H9 (cell line): ENCODE results near the gene ZFP92. TPM values are rescaled to one million over a fixed set of nuclear protein-coding genes. Genes with fewer than 3 reads are reported as not detected.

Experiments
- DNase-seq: peaks from one replicate; pipeline ENCODE4 v3.0.0-alpha.2; 2017
- H2AFZ ChIP-seq: one replicate; pipeline ENCODE4 v1.6.1; 2013; ENCODE audit warnings: mild to moderate bottlenecking, low read length, control low read depth, moderate library complexity
- H2AK5ac ChIP-seq: 2 replicates; pipeline ENCODE4 v1.6.1; 2013; ENCODE audit warnings: low read length, control low read depth, mixed read lengths; ENCODE audit not compliant: insufficient read length
- H2BK120ac ChIP-seq: one replicate; pipeline ENCODE4 v1.6.1; 2013; ENCODE audit warnings: low read depth, mild to moderate bottlenecking, low read length, control low read depth, inconsistent platforms; ENCODE audit not compliant: poor library complexity, severe bottlenecking
- H2BK12ac ChIP-seq: 2 replicates; pipeline ENCODE4 v1.6.1; 2013; ENCODE audit warnings: low read length, control low read depth, mixed read lengths, low read depth; ENCODE audit not compliant: insufficient read length
- H2BK15ac ChIP-seq: 2 replicates; pipeline ENCODE4 v1.6.1; 2013; ENCODE audit warnings: low read depth, low read length, control low read depth
- H2BK20ac ChIP-seq: one replicate; pipeline ENCODE4 v1.6.1; 2013; ENCODE audit warnings: low read depth, mild to moderate bottlenecking, low read length, control low read depth, inconsistent platforms; ENCODE audit not compliant: poor library complexity, severe bottlenecking
- H2BK5ac ChIP-seq: 2 replicates; pipeline ENCODE4 v1.6.1; 2013; ENCODE audit warnings: low read length, control low read depth, mixed read lengths; ENCODE audit not compliant: insufficient read length
- H3K14ac ChIP-seq: 2 replicates; pipeline ENCODE4 v1.6.1; 2013; ENCODE audit warnings: low read length, control low read depth; ENCODE audit not compliant: insufficient read depth
- H3K18ac ChIP-seq: 2 replicates; pipeline ENCODE4 v1.6.1; 2013; ENCODE audit warnings: low read depth, mild to moderate bottlenecking, mixed read lengths, low read length, control low read depth; ENCODE audit not compliant: insufficient read length
- H3K23ac ChIP-seq: 2 replicates; pipeline ENCODE4 v1.6.1; 2013; ENCODE audit warnings: low read length, control low read depth, mixed read lengths, low read depth; ENCODE audit not compliant: insufficient read length
- H3K23me2 ChIP-seq: 2 replicates; pipeline ENCODE4 v1.6.1; 2013; ENCODE audit warnings: low read depth, mild to moderate bottlenecking, mixed read lengths, low read length, control low read depth; ENCODE audit not compliant: insufficient read length, poor library complexity, severe bottlenecking
- H3K27ac ChIP-seq: 2 replicates; pipeline ENCODE4 v1.5.1; 2013; ENCODE audit warnings: low read length, control low read depth, mixed read lengths, low read depth; ENCODE audit not compliant: insufficient read length
- H3K27me3 ChIP-seq: 2 replicates; pipeline ENCODE4 v1.6.1; 2013; ENCODE audit warnings: low read length, control low read depth, inconsistent platforms; ENCODE audit not compliant: insufficient read depth
- H3K4ac ChIP-seq: 2 replicates; pipeline ENCODE4 v1.6.1; 2013; ENCODE audit warnings: low read depth, mild to moderate bottlenecking, control low read depth, inconsistent platforms, low read length, moderate library complexity
- H3K4me1 ChIP-seq: 2 replicates; pipeline ENCODE4 v1.6.1; 2013; ENCODE audit warnings: low read length, control low read depth, inconsistent platforms; ENCODE audit not compliant: insufficient read depth
- H3K4me2 ChIP-seq: 2 replicates; pipeline ENCODE4 v1.6.1; 2013; ENCODE audit warnings: low read length, control low read depth, mixed read lengths; ENCODE audit not compliant: insufficient read length, insufficient read depth
- H3K56ac ChIP-seq: 2 replicates; pipeline ENCODE4 v1.6.1; 2013; ENCODE audit warnings: low read depth, mild to moderate bottlenecking, mixed read lengths, low read length, control low read depth; ENCODE audit not compliant: insufficient read length
- H3K79me1 ChIP-seq: 2 replicates; pipeline ENCODE4 v1.6.1; 2013; ENCODE audit warnings: low read depth, mild to moderate bottlenecking, moderate library complexity, low read length, control low read depth, inconsistent platforms; ENCODE audit not compliant: insufficient read depth, poor library complexity, severe bottlenecking
- H3K79me2 ChIP-seq: 2 replicates; pipeline ENCODE4 v1.6.1; 2013; ENCODE audit warnings: low read length, control low read depth, inconsistent platforms; ENCODE audit not compliant: insufficient read depth
- H3K9ac ChIP-seq: 2 replicates; pipeline ENCODE4 v1.6.1; 2013; ENCODE audit warnings: low read length, control low read depth, mixed read lengths; ENCODE audit not compliant: insufficient read length; ENCODE audit errors: extremely low read depth
- H3K9me3 ChIP-seq: one replicate; pipeline ENCODE4 v1.6.1; 2013; ENCODE audit warnings: low read depth, low read length, inconsistent platforms; ENCODE audit not compliant: control insufficient read depth
- H3T11ph ChIP-seq: one replicate; pipeline ENCODE4 v1.6.1; 2013; ENCODE audit warnings: mild to moderate bottlenecking, low read length, control low read depth, inconsistent platforms
- H4K20me1 ChIP-seq: one replicate; pipeline ENCODE4 v1.6.1; 2013; ENCODE audit not compliant: control insufficient read depth, insufficient read length, insufficient read depth
- H4K5ac ChIP-seq: 2 replicates; pipeline ENCODE4 v1.6.1; 2013; ENCODE audit warnings: low read depth, mild to moderate bottlenecking, mixed read lengths, low read length, control low read depth; ENCODE audit not compliant: insufficient read length
- H4K8ac ChIP-seq: replicated peaks from 2 replicates; pipeline ENCODE4 v1.6.1; 2013; ENCODE audit warnings: low read length, control low read depth, mixed read lengths, low read depth; ENCODE audit not compliant: insufficient read length
- H4K91ac ChIP-seq: 2 replicates; pipeline ENCODE4 v1.6.1; 2013; ENCODE audit warnings: low read depth, mild to moderate bottlenecking, moderate library complexity, mixed read lengths, low read length, control low read depth; ENCODE audit not compliant: insufficient read length
- H3K27ac Mint-ChIP-seq, 3 experiments: 2 replicates in 2 of 3; 3 replicates in 1 of 3; pipeline ENCODE4 v1.8.0; 2020 to 2021; ENCODE audit warnings: mixed read lengths in 3 of 3, mild to moderate bottlenecking in 1 of 3, moderate library complexity in 1 of 3
- H3K27me3 Mint-ChIP-seq: 2 replicates; pipeline ENCODE4 v1.8.0; 2021; ENCODE audit warnings: low read depth, mild to moderate bottlenecking, moderate library complexity, mixed read lengths
- H3K36me3 Mint-ChIP-seq, 3 experiments: 2 replicates in 2 of 3; 3 replicates in 1 of 3; pipeline ENCODE4 v1.8.0; 2020 to 2021; ENCODE audit warnings: low read depth in 3 of 3, mixed read lengths in 3 of 3; ENCODE audit not compliant: insufficient read depth in 1 of 3
- H3K4me1 Mint-ChIP-seq, 2 experiments: 2 replicates each; pipeline ENCODE4 v1.8.0; 2020; ENCODE audit warnings: mixed read lengths in 2 of 2
- H3K4me3 Mint-ChIP-seq, 2 experiments: 2 replicates in 1 of 2; 3 replicates in 1 of 2; pipeline ENCODE4 v1.8.0; 2020 to 2021; ENCODE audit warnings: mild to moderate bottlenecking in 2 of 2, mixed read lengths in 2 of 2, moderate library complexity in 1 of 2
- H3K9me3 Mint-ChIP-seq, 2 experiments: 2 replicates in 1 of 2; 3 replicates in 1 of 2; pipeline ENCODE4 v1.8.0; 2020; ENCODE audit warnings: mild to moderate bottlenecking in 2 of 2, mixed read lengths in 2 of 2, moderate library complexity in 1 of 2
- WGBS: extraction: QIAGEN DNeasy Blood & Tissue Kit; methylation state at CpG from one replicate; pipeline ENCODE4 v1.1.7; 2013; ENCODE audit warnings: missing lambda C conversion rate, low lambda C conversion rate, mixed read lengths; ENCODE audit not compliant: insufficient read length; ENCODE audit errors: extremely low coverage; 5-methylcytosine and 5-hydroxymethylcytosine counted together
- total RNA-seq: library from RNA; stranded (reverse); gene quantifications from 2 replicates; pipeline ENCODE4 v1.2.1, GENCODE V29; 2021
- TF ChIP-seq, protein P1 (sequence below): fragments of 200-600 bp; sonication (generic); conservative IDR thresholded peaks from 3 replicates; pipeline ENCODE4 v1.8.0; 2021; ENCODE audit warnings: antibody characterized with exemption, mild to moderate bottlenecking

Gene ZFP92
- total RNA-seq, 1 experiment from 2014 or later = 0.68 TPM

DNA sequence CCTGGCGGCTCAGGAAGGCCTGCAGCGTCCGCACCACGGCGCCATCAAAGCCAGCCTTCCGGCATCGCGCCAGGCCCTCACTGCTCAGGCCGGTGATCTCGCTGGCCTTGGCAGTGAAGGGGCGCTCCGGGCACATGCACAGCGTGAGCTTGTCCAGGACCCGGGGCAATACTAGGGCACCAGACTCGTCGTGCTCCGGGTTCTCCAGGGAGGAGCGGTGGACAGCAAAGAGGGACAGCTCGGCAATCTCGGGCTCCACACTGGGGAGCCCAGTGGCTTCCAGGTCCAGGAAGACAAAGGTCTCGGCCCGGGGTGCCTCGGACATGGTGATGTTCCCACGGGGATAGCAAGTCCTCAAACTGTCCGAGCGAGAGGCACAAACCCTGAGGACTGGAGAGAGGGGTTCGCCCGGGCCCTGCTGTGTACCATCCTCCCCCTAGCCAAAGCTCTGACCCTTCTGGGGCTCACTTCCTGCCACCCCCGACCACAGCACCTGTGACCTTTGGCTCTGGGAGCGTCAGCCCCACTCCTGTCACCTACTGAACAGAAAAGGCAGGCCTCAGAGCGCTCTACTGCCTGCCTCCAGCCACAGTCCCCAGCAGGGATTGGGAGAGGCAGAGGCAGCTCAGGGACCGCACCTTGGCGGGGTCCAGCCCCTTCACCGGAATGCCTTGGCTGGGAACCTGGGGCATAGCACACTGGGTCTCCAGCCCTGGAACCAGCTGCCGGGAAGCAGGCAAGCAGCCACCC lies 34.0 kb downstream of the ZFP92 start:
- Histone ChIP-seq H3K9ac (no peak overlapping the region), H3K79me1 (no peaks in the 10 kb centered on the region), H3T11ph (no peak overlapping the region), H3K18ac (no peak overlapping the region), H3K79me2 (no peaks in the 10 kb centered on the region), H3K23me2 (no peaks in the 10 kb centered on the region), H2BK20ac (no peak overlapping the region), H4K91ac (no peak overlapping the region), H2AFZ (no peak overlapping the region), H3K56ac (no peak overlapping the region), H4K5ac (no peak overlapping the region), H2BK120ac (no peak overlapping the region), H2BK15ac (no peak overlapping the region), H3K4me1 (no peaks in the 10 kb centered on the region), H3K14ac (no peak overlapping the region), H4K8ac (no peak overlapping the region), H3K27me3 (no peaks in the 10 kb centered on the region), H3K4me2 (no peak overlapping the region), H4K20me1 (no peaks in the 10 kb centered on the region), H2BK12ac (no peak overlapping the region), H2AK5ac (no peak overlapping the region), H3K9me3 (peaks cover 10% of the 10 kb centered on the region), H3K27ac (no peak overlapping the region), H2BK5ac (no peak overlapping the region), H3K4ac (no peak overlapping the region), H3K23ac (no peak overlapping the region)
- no peak overlapping the region for H3K4me3 Mint-ChIP-seq
- no CpG with 5 or more reads among the region's 35 CpGs for WGBS
- H3K27me3 Mint-ChIP-seq = peaks cover 4% of the 10 kb centered on the region; the same call in 1 of the 2 replicates
- TF ChIP-seq, protein P1, sequence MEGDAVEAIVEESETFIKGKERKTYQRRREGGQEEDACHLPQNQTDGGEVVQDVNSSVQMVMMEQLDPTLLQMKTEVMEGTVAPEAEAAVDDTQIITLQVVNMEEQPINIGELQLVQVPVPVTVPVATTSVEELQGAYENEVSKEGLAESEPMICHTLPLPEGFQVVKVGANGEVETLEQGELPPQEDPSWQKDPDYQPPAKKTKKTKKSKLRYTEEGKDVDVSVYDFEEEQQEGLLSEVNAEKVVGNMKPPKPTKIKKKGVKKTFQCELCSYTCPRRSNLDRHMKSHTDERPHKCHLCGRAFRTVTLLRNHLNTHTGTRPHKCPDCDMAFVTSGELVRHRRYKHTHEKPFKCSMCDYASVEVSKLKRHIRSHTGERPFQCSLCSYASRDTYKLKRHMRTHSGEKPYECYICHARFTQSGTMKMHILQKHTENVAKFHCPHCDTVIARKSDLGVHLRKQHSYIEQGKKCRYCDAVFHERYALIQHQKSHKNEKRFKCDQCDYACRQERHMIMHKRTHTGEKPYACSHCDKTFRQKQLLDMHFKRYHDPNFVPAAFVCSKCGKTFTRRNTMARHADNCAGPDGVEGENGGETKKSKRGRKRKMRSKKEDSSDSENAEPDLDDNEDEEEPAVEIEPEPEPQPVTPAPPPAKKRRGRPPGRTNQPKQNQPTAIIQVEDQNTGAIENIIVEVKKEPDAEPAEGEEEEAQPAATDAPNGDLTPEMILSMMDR = no peak
- no peak overlapping the region for H3K27ac Mint-ChIP-seq
- H3K9me3 Mint-ChIP-seq = peaks cover 44 to 64% of the 10 kb centered on the region in 2 experiments
- no peaks in the 10 kb centered on the region for H3K4me1 Mint-ChIP-seq
- DNase-seq = no peak
- peaks cover 5 to 7% (median 5%) of the 10 kb centered on the region in 3 experiments; a peak in 4 of 7 replicates for H3K36me3 Mint-ChIP-seq
